ENCODE results near the gene MTCL1.

DNA sequence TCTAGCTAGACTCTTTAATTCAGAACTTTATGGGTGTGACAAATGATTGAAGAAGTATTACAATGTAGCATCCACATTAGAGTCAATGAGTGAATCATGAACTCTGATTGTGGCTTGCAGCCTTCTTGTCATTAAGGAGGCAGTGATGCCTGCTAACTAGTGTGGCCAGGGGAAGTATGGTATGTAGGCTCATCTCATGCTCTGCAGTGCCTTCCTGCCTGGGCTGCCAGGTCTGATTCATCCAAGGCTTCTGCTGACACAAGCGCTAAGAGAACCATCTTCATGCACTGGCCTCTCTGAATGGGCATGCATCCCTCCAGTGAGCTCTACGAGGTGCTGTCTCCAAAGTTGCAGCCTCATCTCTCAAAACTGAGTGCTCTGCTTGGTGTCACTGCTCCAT lies 144.3 kb downstream of the MTCL1 start:
- TF ChIP-seq FOXM1 (IDR thresholded peaks at IDR 0.05; ENCODE audit: borderline replicate concordance, low read depth) (no peak), RAD21 (IDR thresholded peaks at IDR 0.05; ENCODE audit: low read depth) (no peak), EP300 (IDR thresholded peaks at IDR 0.05; ENCODE audit: borderline replicate concordance) (no peak), CEBPB (IDR thresholded peaks at IDR 0.05) (no peak), TEAD4 (IDR thresholded peaks at IDR 0.05) (no peak), TAF1 (IDR thresholded peaks at IDR 0.05; ENCODE audit: low read depth) (no peak), CREB1 (IDR thresholded peaks at IDR 0.05; ENCODE audit: low read depth) (no peak), YY1 (IDR thresholded peaks at IDR 0.05; ENCODE audit: low read depth) (no peak), TCF12 (IDR thresholded peaks at IDR 0.05; ENCODE audit: low read depth) (no peak), EGR1 (IDR thresholded peaks at IDR 0.05) (no peak), ZBTB7A (IDR thresholded peaks at IDR 0.05; ENCODE audit: low read depth) (no peak)
- TF ChIP-seq, protein P1, sequence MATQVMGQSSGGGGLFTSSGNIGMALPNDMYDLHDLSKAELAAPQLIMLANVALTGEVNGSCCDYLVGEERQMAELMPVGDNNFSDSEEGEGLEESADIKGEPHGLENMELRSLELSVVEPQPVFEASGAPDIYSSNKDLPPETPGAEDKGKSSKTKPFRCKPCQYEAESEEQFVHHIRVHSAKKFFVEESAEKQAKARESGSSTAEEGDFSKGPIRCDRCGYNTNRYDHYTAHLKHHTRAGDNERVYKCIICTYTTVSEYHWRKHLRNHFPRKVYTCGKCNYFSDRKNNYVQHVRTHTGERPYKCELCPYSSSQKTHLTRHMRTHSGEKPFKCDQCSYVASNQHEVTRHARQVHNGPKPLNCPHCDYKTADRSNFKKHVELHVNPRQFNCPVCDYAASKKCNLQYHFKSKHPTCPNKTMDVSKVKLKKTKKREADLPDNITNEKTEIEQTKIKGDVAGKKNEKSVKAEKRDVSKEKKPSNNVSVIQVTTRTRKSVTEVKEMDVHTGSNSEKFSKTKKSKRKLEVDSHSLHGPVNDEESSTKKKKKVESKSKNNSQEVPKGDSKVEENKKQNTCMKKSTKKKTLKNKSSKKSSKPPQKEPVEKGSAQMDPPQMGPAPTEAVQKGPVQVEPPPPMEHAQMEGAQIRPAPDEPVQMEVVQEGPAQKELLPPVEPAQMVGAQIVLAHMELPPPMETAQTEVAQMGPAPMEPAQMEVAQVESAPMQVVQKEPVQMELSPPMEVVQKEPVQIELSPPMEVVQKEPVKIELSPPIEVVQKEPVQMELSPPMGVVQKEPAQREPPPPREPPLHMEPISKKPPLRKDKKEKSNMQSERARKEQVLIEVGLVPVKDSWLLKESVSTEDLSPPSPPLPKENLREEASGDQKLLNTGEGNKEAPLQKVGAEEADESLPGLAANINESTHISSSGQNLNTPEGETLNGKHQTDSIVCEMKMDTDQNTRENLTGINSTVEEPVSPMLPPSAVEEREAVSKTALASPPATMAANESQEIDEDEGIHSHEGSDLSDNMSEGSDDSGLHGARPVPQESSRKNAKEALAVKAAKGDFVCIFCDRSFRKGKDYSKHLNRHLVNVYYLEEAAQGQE (IDR thresholded peaks at IDR 0.05; ENCODE audit: low read depth), result no peak
- TF ChIP-seq, protein P2, sequence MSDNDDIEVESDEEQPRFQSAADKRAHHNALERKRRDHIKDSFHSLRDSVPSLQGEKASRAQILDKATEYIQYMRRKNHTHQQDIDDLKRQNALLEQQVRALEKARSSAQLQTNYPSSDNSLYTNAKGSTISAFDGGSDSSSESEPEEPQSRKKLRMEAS (IDR thresholded peaks at IDR 0.05), result no peak
- TF ChIP-seq, protein P3, sequence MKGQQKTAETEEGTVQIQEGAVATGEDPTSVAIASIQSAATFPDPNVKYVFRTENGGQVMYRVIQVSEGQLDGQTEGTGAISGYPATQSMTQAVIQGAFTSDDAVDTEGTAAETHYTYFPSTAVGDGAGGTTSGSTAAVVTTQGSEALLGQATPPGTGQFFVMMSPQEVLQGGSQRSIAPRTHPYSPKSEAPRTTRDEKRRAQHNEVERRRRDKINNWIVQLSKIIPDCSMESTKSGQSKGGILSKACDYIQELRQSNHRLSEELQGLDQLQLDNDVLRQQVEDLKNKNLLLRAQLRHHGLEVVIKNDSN (IDR thresholded peaks at IDR 0.05), result no peak

All from Ishikawa (cell line).